ENCODE measurements around the gene OSCP1.

- TF ChIP-seq CTCF (IDR thresholded peaks at IDR 0.05; ENCODE audit: low read depth, low read length), result no peak
- TF ChIP-seq POLR2A (IDR thresholded peaks at IDR 0.05; ENCODE audit: extremely low read depth, insufficient read length), result no peak
- no peak for TF ChIP-seq MYC (IDR thresholded peaks at IDR 0.05; ENCODE audit: low read depth, low read length)
- TF ChIP-seq MAX (IDR thresholded peaks at IDR 0.05; ENCODE audit: low read depth, low read length), result no peak
These were observed 49.8 kb downstream of the OSCP1 start for GRCh38 chr1:36400514-36400824.
